ENCODE measurements around the gene EPS15.

EPS15 gene

DNA sequence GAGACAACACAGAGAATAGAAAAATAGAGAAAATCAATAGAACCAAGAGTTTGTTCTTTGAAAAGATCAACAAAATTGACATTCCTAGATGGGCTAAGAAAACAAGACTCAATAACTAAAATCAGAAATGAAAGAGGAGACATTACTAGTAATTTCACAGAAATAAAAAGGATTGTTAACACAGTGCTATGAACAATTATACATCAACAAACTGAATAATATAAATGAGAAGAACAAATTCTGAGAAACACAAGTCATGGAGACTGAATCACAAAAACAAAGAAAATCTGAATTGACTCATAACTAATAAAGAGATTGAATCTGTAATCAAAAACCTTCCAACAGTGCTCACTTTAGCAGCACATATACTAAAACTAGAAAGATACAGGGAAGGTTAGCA, 137.1 kb downstream of the EPS15 start:
- no peak for DNase-seq (ENCODE audit: low read depth in 2 of 2)

GRCh38 chr1:51380936-51381335, 138.1 kb downstream of the EPS15 start:
- no peak for DNase-seq (ENCODE audit: low read depth in 2 of 2)

DNA sequence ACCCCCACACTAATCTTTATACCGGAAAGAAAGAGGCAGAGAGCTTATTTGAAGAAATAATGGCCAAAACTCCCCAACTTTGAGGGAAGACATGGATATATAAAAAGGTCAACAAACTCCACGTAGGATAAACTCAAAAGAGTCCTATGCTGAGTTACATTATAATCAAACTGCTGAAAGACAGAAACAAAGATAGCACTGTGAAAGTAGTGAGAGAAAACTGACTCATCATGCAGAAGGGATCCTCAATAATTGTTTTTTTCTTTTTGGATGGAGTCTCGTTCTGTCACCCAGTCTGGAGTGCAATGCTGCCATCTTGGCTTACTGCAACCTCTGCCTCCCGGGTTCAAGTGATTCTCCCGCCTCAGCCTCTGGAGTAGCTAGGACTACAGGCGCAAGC, 140.2 kb downstream of the EPS15 start:
- no peak for DNase-seq (ENCODE audit: low read depth in 2 of 2)

DNA sequence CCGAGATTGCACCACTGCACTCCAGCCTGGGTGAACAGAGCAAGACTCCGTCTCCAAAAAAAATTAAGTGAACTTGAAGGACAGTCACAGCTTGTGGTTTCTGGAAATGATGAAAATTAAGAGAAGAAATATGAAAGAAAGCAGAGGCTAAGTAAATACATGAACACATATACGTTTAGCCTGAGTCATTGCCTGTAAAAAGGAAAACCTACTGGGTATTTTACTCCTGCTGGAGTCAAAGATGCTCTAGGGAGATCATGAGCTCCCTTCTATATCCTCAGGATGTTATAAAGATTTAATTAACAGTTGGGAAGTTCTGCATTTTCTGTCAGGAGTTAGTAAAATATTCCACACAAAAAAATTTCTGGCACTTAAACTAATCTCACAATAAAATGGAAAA, 145.2 kb downstream of the EPS15 start:
- no peak for DNase-seq (ENCODE audit: low read depth in 2 of 2)

GRCh38 chr1:51372561-51372960, 146.5 kb downstream of the EPS15 start:
- DNase-seq (ENCODE audit: low read depth in 2 of 2) = no peak

- no peak for DNase-seq (ENCODE audit: low read depth in 2 of 2)
Measured at GRCh38 chr1:51369171-51369570, 149.9 kb downstream of the EPS15 start.

GRCh38 chr1:51365774-51366173, 153.3 kb downstream of the EPS15 start:
- no peak for DNase-seq (ENCODE audit: low read depth in 2 of 2)

DNA sequence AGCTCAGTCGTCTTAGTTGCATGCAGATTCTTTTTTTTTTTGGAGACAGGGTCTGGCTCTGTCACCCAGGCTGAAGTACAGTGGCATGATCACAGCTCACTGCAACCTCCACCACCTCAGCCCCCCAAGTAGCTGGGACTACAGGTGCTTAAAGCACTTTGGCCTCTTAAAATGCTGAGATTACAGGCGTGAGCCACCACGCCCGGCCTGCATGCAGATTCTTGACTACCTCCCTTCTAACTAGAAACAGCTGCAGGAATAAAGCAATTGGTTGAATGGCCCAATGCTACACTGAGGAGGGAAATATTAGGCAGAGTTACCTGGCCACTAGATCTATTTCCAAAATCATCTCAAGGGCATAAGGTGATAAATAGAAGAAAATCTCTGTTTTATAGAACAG, 159.2 kb downstream of the EPS15 start:
- no peak for DNase-seq (ENCODE audit: low read depth in 2 of 2)

GRCh38 chr1:51355382-51355781, 163.7 kb downstream of the EPS15 start:
- no peak for DNase-seq (ENCODE audit: low read depth in 2 of 2)

DNA sequence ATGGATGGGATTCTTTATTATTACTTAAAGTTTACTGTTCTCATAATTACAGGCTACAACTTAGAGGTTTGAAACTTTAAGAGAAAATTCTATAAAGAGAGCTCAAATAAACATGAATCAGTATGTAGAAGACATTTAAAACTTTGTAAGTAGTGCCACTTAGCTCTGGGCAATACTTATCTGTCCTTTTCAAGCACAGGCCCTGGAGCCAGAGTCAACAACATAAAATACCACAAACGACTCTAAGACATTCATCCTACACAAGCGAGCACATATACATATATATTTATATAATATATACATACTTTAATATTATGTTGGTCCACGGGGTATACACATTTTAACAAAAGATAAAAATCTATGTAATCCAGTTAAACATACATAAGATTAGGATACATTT, 164.7 kb downstream of the EPS15 start:
- no peak for DNase-seq (ENCODE audit: low read depth in 2 of 2)

DNA sequence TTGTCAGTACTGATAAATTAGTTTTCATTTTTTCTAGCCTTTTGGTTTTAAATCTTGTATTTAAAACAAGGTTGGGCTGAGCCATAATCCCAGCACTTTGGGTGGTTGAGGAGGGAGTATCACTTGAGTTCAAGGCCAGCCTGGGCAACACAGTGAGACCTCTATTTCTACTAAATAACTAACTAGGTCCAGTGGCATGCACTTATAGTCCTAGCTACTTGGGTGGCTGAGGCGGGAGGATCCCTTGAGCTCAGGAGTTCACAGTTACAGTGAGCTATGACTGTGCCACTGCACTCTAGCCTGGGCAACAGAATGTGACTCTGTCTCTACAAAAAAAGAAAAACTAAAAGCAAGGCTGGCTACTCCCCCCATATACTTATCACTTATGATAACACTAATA, 167.2 kb downstream of the EPS15 start:
- DNase-seq (ENCODE audit: low read depth in 2 of 2) = no peak

GRCh38 chr1:51349862-51350261, 169.2 kb downstream of the EPS15 start:
- DNase-seq (ENCODE audit: low read depth in 2 of 2) = no peak

DNA sequence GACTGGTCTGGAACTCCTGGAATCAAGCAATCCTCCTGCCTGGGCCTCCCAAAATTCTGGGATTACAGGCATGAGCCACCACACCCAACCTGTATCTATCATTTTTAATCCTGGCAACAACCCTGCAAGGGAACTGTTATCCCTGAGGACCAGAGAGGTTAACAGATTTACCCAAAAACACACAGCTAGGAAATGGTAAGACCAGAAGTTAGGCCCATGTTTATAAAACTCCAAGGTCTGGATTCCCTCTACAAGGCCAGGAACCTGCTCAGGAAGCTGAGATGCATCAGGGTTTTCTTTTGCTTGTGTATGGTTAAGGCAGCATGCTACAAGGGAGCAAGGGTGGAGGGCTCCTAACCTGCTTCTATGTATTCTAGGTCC, 170.9 kb downstream of the EPS15 start:
- no peak for DNase-seq (ENCODE audit: low read depth in 2 of 2)

- no peak for DNase-seq (ENCODE audit: low read depth in 2 of 2)
Measured at GRCh38 chr1:51347398-51348146, 171.5 kb downstream of the EPS15 start.

DNA sequence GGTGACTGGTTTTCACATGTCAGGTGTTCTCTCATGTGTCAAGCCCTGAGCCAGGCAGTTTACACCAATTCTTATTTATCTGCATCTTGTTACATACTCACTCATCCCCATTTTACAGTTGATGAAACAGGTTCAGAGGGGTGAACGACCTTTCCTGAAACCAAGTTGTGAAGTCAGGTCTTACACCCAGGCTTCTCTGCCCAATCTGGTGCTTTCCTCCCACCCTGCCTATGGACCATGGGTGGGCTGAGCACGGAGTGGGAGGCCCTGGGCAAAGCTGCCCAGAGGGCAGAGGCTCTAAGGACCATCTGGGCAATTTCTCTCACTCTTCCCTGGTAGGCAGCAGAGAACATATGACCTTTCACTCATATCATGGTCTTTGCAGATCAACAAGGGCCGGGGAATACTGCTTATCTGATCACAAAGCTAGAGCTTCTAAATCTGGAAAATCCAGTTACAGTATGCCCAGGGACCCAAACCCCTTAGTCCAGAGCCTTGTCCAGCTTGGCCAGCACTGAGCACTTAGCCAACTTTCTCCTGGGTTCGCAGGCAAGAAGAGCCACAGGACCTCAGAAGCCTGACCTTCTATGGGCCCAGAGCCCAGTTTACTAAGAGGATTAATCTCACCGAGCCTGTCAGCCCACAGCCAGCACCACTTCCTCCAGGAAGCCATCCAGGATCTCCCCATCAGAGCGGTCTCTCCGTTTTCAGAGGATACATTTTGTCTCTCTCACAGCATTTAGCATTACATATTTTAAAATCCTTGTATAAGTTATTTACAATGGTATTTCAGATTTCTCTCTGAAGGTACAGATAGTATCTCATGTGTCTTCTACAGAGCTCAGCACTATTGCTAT, 172.8 kb downstream of the EPS15 start:
- no peak for DNase-seq (ENCODE audit: low read depth in 2 of 2)

GRCh38 chr1:51345300-51345687, 173.8 kb downstream of the EPS15 start:
- no peak for DNase-seq (ENCODE audit: low read depth in 2 of 2)

- no peak for DNase-seq (ENCODE audit: low read depth in 2 of 2)
Measured at GRCh38 chr1:51344602-51345299, 174.3 kb downstream of the EPS15 start.

- DNase-seq (ENCODE audit: low read depth in 2 of 2) = no peak
Measured at GRCh38 chr1:51344276-51344601, 174.8 kb downstream of the EPS15 start.

GRCh38 chr1:51343624-51344023, 175.4 kb downstream of the EPS15 start:
- no peak for DNase-seq (ENCODE audit: low read depth in 2 of 2)

DNA sequence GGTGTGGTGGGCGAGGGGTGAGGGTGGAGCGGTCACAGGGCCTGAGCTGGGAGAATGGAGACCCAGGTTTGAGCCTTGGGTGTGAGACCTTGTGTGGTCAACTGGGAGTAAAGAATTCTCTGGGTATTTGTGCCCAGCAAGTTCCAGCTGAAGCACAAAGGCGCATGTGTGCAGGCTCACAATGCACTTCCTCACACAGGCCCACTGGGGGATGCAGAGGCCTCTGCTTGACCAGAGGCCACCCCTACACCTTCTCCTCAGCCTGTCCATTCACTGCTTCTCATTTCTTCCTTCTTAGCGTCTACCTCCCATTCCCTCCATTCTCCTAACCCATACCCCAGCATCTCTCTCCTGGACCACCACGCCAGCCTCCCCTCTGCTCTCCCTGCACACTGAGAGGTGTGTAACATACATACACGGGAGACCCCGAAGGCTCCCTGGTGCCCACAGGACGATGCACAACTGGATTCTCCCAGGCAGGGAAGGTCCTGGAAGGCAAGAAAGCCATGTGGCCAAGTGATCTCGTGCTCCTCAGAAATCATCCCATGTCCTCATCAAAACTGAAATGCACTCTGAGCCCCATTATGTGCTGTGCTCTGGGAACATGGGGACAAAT, 176.4 kb downstream of the EPS15 start:
- DNase-seq (ENCODE audit: low read depth in 2 of 2) = no peak

DNA sequence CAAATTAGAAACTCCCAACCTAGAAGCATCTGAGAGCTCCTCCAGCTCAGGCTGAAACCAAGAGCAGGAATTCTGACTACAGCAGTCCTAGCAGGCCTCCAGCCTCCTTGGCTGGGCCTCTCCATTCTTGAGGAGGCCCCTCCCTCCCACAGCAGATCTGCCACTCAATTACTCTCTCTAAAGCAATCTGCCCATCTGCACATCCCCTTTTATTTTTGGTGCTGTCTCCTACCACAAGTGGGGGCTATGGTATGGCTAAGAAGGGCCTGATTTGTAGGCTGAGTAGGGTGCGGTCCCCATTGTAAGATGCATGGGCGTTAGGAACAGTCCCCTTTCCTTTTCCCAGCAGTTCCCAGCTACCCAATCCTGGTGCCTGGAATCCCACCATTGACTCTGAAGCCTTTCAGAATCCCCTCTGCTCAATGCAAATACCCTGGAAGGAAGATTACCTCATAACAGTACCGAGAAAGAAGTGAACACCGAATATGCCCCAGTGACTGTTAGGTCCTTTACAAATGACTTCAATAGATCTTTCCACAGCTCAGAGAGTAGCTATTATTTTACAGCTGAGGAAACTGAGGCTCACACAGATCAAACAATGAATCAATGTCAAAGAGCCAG, 177.1 kb downstream of the EPS15 start:
- no peak for DNase-seq (ENCODE audit: low read depth in 2 of 2)

DNA sequence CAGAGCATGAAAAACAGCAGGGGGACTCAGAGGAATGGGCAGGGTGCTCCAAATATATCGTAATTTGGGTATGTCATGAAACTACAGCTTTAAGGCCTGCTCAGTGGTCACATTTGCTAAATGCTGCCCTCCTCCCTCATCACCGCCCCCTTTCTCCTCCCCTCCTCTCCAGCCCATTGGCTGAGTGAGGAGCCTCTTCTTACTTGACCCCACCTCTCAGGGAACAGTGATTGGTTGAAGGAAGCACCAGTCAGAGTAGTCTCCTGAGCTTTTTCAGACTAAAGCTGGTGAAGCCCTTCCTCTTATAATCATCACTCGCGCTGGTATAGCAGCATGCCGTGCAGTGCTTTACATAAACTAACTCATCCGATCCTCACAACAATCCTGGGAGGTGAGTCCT, 178.7 kb downstream of the EPS15 start:
- DNase-seq (ENCODE audit: low read depth in 2 of 2) = no peak
